Fibroblast of lung (primary cell): Measurements from ENCODE around the gene NELFB. TPM values are rescaled to one million over a fixed set of nuclear protein-coding genes. Genes with fewer than 3 reads are reported as not detected.

ENCODE experiments used
- DNase-seq, 2 donors: peaks; one replicate each; pipeline versions ENCODE4 v3.0.0 to v3.0.0-alpha.2; 2010; ENCODE audit warnings: low read depth in 2 of 2
- H2AFZ ChIP-seq: 2 replicates; pipeline ENCODE4 v1.5.1; 2012; ENCODE audit warnings: low read length, control low read depth, inconsistent platforms
- H3K27ac ChIP-seq: 2 replicates; pipeline ENCODE4 v1.5.1; 2011; ENCODE audit warnings: low read length, control low read depth; ENCODE audit not compliant: insufficient read depth
- H3K27me3 ChIP-seq: 2 replicates; pipeline ENCODE4 v1.5.1; 2011; ENCODE audit warnings: mild to moderate bottlenecking, low read length; ENCODE audit not compliant: control insufficient read depth, insufficient read depth
- H3K36me3 ChIP-seq: 2 replicates; pipeline ENCODE4 v1.5.1; 2011; ENCODE audit warnings: low read length; ENCODE audit not compliant: control insufficient read depth, insufficient read depth
- H3K4me1 ChIP-seq: 2 replicates; pipeline ENCODE4 v1.5.1; 2011; ENCODE audit warnings: low read length; ENCODE audit not compliant: control insufficient read depth, insufficient read depth; ENCODE audit errors: extremely low read depth
- H3K4me2 ChIP-seq: 2 replicates; pipeline ENCODE4 v1.5.1; 2011; ENCODE audit warnings: low read length, control low read depth; ENCODE audit not compliant: insufficient read depth; ENCODE audit errors: extremely low read depth
- H3K4me3 ChIP-seq, 4 experiments: fragments of 200-600 bp in 1 of 4; sonication (generic) in 1 of 4; replicated peaks in 1 of 4; 2 replicates each; pipeline ENCODE4 v1.5.1; 2011 to 2016; ENCODE audit warnings: low read length in 4 of 4, low read depth in 3 of 4, mild to moderate bottlenecking in 3 of 4, control low read depth in 2 of 4, inconsistent platforms in 1 of 4, mixed read lengths in 1 of 4; ENCODE audit not compliant: insufficient read depth in 1 of 4; ENCODE audit errors: control extremely low read depth in 1 of 4
- H3K79me2 ChIP-seq: 2 replicates; pipeline ENCODE4 v1.5.1; 2012; ENCODE audit warnings: mild to moderate bottlenecking, low read length, inconsistent platforms; ENCODE audit not compliant: control insufficient read depth, insufficient read depth
- H3K9ac ChIP-seq: 2 replicates; pipeline ENCODE4 v1.5.1; 2011; ENCODE audit warnings: mild to moderate bottlenecking, low read length, control low read depth; ENCODE audit not compliant: insufficient read depth
- H3K9me3 ChIP-seq: 2 replicates; pipeline ENCODE4 v1.5.1; 2012; ENCODE audit warnings: low read depth, low read length; ENCODE audit not compliant: control insufficient read depth, insufficient read depth
- H4K20me1 ChIP-seq: 2 replicates; pipeline ENCODE4 v1.5.1; 2011; ENCODE audit warnings: low read length; ENCODE audit not compliant: control insufficient read depth, insufficient read depth; ENCODE audit errors: extremely low read depth
- CTCF ChIP-seq, 2 donors: IDR thresholded peaks in 1 of 2; conservative IDR thresholded peaks in 1 of 2; 1 replicate in 1 of 2; 2 replicates in 1 of 2; pipeline ENCODE4 v1.5.1; 2011 to 2012; ENCODE audit warnings: low read length in 2 of 2, control low read depth in 1 of 2, inconsistent platforms in 1 of 2, low read depth in 1 of 2, mild to moderate bottlenecking in 1 of 2
- EZH2 ChIP-seq: IDR thresholded peaks from 2 replicates; pipeline ENCODE4 v1.5.1; 2012; ENCODE audit warnings: low read length, control low read depth, mild to moderate bottlenecking; ENCODE audit errors: missing control alignments
- polyA plus RNA-seq, 2 donors: library from polyadenylated mRNA; depleted of rRNA in 1 of 2; stranded (reverse) in 1 of 2; unstranded in 1 of 2; fragments of >200 nt; gene quantifications; 2 replicates each; pipeline ENCODE4 v1.2.1, GENCODE V29; 2011 to 2012; ENCODE audit warnings: missing spikeins in 1 of 2
- total RNA-seq: library from RNA; depleted of rRNA; stranded (reverse); fragments of >200 nt; gene quantifications from 2 replicates; pipeline ENCODE4 v1.2.1, GENCODE V29; 2014

Gene NELFB
- total and polyA plus RNA-seq, 2 donors (not counting 1 experiment from before 2014, with no cell fraction given): 23.5 to 50.0 TPM

GRCh38 chr9:137306066-137306849, 51.1 kb downstream of the NELFB start:
- peaks cover 4% of the 10 kb centered on the region for H3K4me1 ChIP-seq
- no peak overlapping the region for H3K9ac ChIP-seq
- H4K20me1 ChIP-seq: no peaks in the 10 kb centered on the region
- no peak overlapping the region for H3K27ac ChIP-seq
- H3K27me3 ChIP-seq: peaks cover 4% of the 10 kb centered on the region
- H3K4me2 ChIP-seq: no peak overlapping the region
- no peaks in the 10 kb centered on the region for H3K36me3 ChIP-seq
- no peaks in the 10 kb centered on the region for H3K79me2 ChIP-seq
- no peak for TF ChIP-seq EZH2
- no peak for TF ChIP-seq CTCF (conservative IDR thresholded peaks at IDR 0.05 in 1 of 2, IDR thresholded peaks at IDR 0.05 in 1 of 2; ENCODE audit: low read depth in 1 of 2, low read length in 2 of 2)
- no peaks in the 10 kb centered on the region for H3K9me3 ChIP-seq
- no peak overlapping the region for H2AFZ ChIP-seq
- H3K4me3 ChIP-seq: no peak overlapping the region
- no peak for DNase-seq

- H4K20me1 ChIP-seq: no peaks in the 10 kb centered on the region
- no peak overlapping the region for H3K4me3 ChIP-seq
- H3K9ac ChIP-seq: no peak overlapping the region
- no peak overlapping the region for H3K4me2 ChIP-seq
- peaks cover 4% of the 10 kb centered on the region for H3K4me1 ChIP-seq
- no peak for TF ChIP-seq EZH2
- TF ChIP-seq CTCF (conservative IDR thresholded peaks at IDR 0.05 in 1 of 2, IDR thresholded peaks at IDR 0.05 in 1 of 2; ENCODE audit: low read depth in 1 of 2, low read length in 2 of 2): no peak
- peaks cover 4% of the 10 kb centered on the region for H3K27me3 ChIP-seq
- H3K36me3 ChIP-seq: no peaks in the 10 kb centered on the region
- no peak overlapping the region for H3K27ac ChIP-seq
- no peaks in the 10 kb centered on the region for H3K79me2 ChIP-seq
- H3K9me3 ChIP-seq: no peaks in the 10 kb centered on the region
- no peak for DNase-seq
- H2AFZ ChIP-seq: no peak overlapping the region
Measured at GRCh38 chr9:137306850-137307254, 51.7 kb downstream of the NELFB start.

- no peak for TF ChIP-seq CTCF (conservative IDR thresholded peaks at IDR 0.05 in 1 of 2, IDR thresholded peaks at IDR 0.05 in 1 of 2; ENCODE audit: low read depth in 1 of 2, low read length in 2 of 2)
- no peak for TF ChIP-seq EZH2
- DNase-seq: no peak
Measured at GRCh38 chr9:137307255-137308056, 52.3 kb downstream of the NELFB start.

More at GRCh38 chr9:137307255-137308056, 52.3 kb downstream of the NELFB start:
- no peak overlapping the region for H2AFZ ChIP-seq
- peaks cover 4% of the 10 kb centered on the region for H3K27me3 ChIP-seq
- H3K4me3 ChIP-seq: no peak overlapping the region
- H3K27ac ChIP-seq: no peak overlapping the region
- no peak overlapping the region for H3K4me2 ChIP-seq
- H3K9me3 ChIP-seq: no peaks in the 10 kb centered on the region
- H4K20me1 ChIP-seq: no peaks in the 10 kb centered on the region
- no peak overlapping the region for H3K9ac ChIP-seq
- no peaks in the 10 kb centered on the region for H3K79me2 ChIP-seq
- H3K4me1 ChIP-seq: peaks cover 4% of the 10 kb centered on the region
- H3K36me3 ChIP-seq: no peaks in the 10 kb centered on the region
